Measurements from ENCODE around the gene PTPN5.
"Not testable (repeated sequence)": the region's sequence is repeated elsewhere in the genome, so short reads cannot be mapped to it uniquely, and the experiment has no call there.

The PTPN5 gene

DNA sequence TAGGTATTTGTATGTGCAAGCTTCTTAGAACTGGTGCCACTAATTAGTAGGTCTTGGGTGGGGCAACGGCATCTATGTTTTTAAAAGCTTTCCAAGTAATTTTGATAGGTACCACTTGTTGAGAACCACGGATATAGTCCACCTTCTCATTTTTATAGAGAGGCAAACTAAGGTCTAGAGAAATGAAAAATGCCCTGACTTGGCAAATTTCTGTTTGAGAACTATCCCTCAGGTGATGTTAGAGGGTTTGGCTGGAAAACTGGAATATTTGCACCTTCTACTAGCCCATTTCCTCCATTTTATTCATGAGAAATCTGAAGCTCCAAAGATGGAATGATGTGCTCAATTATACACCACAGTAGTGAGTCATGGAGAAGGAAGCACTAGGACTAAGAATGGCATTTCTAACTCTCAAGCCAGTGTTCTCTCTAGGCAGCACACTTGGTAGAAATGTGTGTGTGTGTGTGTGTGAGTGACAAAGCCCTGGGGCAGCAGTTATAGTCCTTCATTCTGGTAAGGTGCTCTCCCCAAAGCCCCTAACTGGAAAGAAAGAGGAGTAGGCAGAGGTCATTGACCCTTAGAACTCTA is 94.9 kb downstream of the PTPN5 start:
- Histone ChIP-seq H3K27ac (ENCODE audit: insufficient read depth, low read length, poor library complexity, severe bottlenecking) (no peak overlapping the region), H3K9me3 (ENCODE audit: control insufficient read depth, low read length) (no peaks in the 10 kb centered on the region), H3K4me3 (ENCODE audit: insufficient read depth, low read depth, low read length, poor library complexity, severe bottlenecking) (no peak overlapping the region), H3K36me3 (ENCODE audit: control insufficient read depth, insufficient read depth, low read length) (no peaks in the 10 kb centered on the region), H3K4me1 (ENCODE audit: control insufficient read depth, insufficient read depth, low read length, poor library complexity, severe bottlenecking) (peaks cover 8% of the 10 kb centered on the region), H3K27me3 (replicated peaks; ENCODE audit: control insufficient read depth, insufficient read depth, low read length, poor library complexity, severe bottlenecking) (no peaks in the 10 kb centered on the region)
- no peak for DNase-seq

- no peak for DNase-seq
- H3K9me3 ChIP-seq (ENCODE audit: control insufficient read depth, low read length): no peaks in the 10 kb centered on the region
Measured at GRCh38 chr11:18692941-18693760, 98.4 kb downstream of the PTPN5 start.

DNA sequence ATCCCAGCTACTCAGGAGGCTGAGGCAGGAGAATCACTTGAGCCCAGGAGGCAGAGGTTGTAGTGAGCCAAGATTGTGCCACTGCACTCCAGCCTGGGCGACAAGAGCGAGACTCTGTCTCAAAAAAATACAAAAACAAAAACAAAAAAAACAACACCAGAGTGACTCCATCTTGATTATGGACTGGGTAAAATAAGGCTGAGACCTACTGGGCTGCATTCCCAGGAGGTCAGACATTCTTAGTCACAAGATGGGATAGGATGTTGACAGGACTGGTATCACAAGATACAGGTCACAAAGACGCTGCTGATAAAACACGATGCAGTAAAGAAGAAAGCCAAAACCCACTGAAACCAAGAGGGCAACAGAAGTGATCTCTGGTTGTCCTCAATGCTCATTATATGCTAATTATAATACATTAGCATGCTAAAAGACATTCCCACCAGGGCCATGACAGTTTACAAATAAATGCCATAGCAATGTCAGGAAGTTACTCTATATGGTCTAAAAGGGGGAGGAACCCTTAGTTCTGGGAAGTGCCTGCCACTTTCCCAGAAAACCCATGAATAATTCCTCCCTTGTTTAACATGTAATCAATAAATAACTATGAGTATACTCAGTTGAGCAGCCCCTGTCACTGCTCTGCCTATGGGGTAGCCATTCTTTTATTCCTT is 100.0 kb downstream of the PTPN5 start:
- H3K4me1 ChIP-seq (ENCODE audit: control insufficient read depth, insufficient read depth, low read length, poor library complexity, severe bottlenecking); DNase-seq; H3K36me3 ChIP-seq (ENCODE audit: control insufficient read depth, insufficient read depth, low read length): not testable (repeated sequence)

More at GRCh38 chr11:18692941-18693760, 98.4 kb downstream of the PTPN5 start:
- no peaks in the 10 kb centered on the region for H3K36me3 ChIP-seq (ENCODE audit: control insufficient read depth, insufficient read depth, low read length)
- no peak overlapping the region for H3K27ac ChIP-seq (ENCODE audit: insufficient read depth, low read length, poor library complexity, severe bottlenecking)
- no peak overlapping the region for H3K4me3 ChIP-seq (ENCODE audit: insufficient read depth, low read depth, low read length, poor library complexity, severe bottlenecking)
- no peaks in the 10 kb centered on the region for H3K27me3 ChIP-seq (replicated peaks; ENCODE audit: control insufficient read depth, insufficient read depth, low read length, poor library complexity, severe bottlenecking)
- H3K4me1 ChIP-seq (ENCODE audit: control insufficient read depth, insufficient read depth, low read length, poor library complexity, severe bottlenecking): no peaks in the 10 kb centered on the region

GRCh38 chr11:18684267-18684666 is 107.3 kb downstream of the PTPN5 start:
- H3K9me3 ChIP-seq (ENCODE audit: control insufficient read depth, low read length): no peaks in the 10 kb centered on the region
- H3K27me3 ChIP-seq (replicated peaks; ENCODE audit: control insufficient read depth, insufficient read depth, low read length, poor library complexity, severe bottlenecking): no peaks in the 10 kb centered on the region
- H3K27ac ChIP-seq (ENCODE audit: insufficient read depth, low read length, poor library complexity, severe bottlenecking): no peak overlapping the region
- no peak for DNase-seq
- no peaks in the 10 kb centered on the region for H3K4me1 ChIP-seq (ENCODE audit: control insufficient read depth, insufficient read depth, low read length, poor library complexity, severe bottlenecking)
- H3K4me3 ChIP-seq (ENCODE audit: insufficient read depth, low read depth, low read length, poor library complexity, severe bottlenecking): no peak overlapping the region
- no peaks in the 10 kb centered on the region for H3K36me3 ChIP-seq (ENCODE audit: control insufficient read depth, insufficient read depth, low read length)

More for the DNA sequence above, 100.0 kb downstream of the PTPN5 start:
- H3K4me3 ChIP-seq (ENCODE audit: insufficient read depth, low read depth, low read length, poor library complexity, severe bottlenecking); H3K27ac ChIP-seq (ENCODE audit: insufficient read depth, low read length, poor library complexity, severe bottlenecking); H3K27me3 ChIP-seq (replicated peaks; ENCODE audit: control insufficient read depth, insufficient read depth, low read length, poor library complexity, severe bottlenecking); H3K9me3 ChIP-seq (ENCODE audit: control insufficient read depth, low read length): not testable (repeated sequence)

DNA sequence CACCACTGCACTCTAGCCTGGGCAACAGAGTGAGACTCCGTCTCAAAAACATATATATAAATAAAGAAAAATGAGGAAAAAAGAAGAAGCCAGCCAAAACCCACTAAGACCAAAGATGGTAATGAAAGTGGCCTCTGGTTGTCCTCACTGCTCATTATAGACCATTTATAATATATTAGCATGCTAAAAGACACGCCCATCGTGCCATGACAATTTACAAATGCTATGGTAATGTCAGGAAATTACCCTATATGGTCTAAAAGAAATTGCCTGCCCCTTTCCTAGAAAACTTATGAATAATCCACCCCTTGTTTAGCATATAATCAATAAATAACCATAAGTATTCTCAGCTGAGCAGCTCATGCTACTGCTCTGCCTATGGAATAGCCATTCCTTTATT is 109.1 kb downstream of the PTPN5 start:
- H3K4me1 ChIP-seq (ENCODE audit: control insufficient read depth, insufficient read depth, low read length, poor library complexity, severe bottlenecking): no peaks in the 10 kb centered on the region
- no peak overlapping the region for H3K4me3 ChIP-seq (ENCODE audit: insufficient read depth, low read depth, low read length, poor library complexity, severe bottlenecking)
- H3K27me3 ChIP-seq (replicated peaks; ENCODE audit: control insufficient read depth, insufficient read depth, low read length, poor library complexity, severe bottlenecking): no peaks in the 10 kb centered on the region
- H3K36me3 ChIP-seq (ENCODE audit: control insufficient read depth, insufficient read depth, low read length): no peaks in the 10 kb centered on the region
- DNase-seq: no peak
- no peaks in the 10 kb centered on the region for H3K9me3 ChIP-seq (ENCODE audit: control insufficient read depth, low read length)
- H3K27ac ChIP-seq (ENCODE audit: insufficient read depth, low read length, poor library complexity, severe bottlenecking): no peak overlapping the region

- not testable (repeated sequence) for DNase-seq; H3K27me3 ChIP-seq (replicated peaks; ENCODE audit: control insufficient read depth, insufficient read depth, low read length, poor library complexity, severe bottlenecking); H3K27ac ChIP-seq (ENCODE audit: insufficient read depth, low read length, poor library complexity, severe bottlenecking)
Measured at GRCh38 chr11:18681949-18682348, 109.6 kb downstream of the PTPN5 start.

More at GRCh38 chr11:18681949-18682348, 109.6 kb downstream of the PTPN5 start:
- not testable (repeated sequence) for H3K4me3 ChIP-seq (ENCODE audit: insufficient read depth, low read depth, low read length, poor library complexity, severe bottlenecking); H3K36me3 ChIP-seq (ENCODE audit: control insufficient read depth, insufficient read depth, low read length); H3K9me3 ChIP-seq (ENCODE audit: control insufficient read depth, low read length); H3K4me1 ChIP-seq (ENCODE audit: control insufficient read depth, insufficient read depth, low read length, poor library complexity, severe bottlenecking)

All from effector memory CD4-positive, alpha-beta T cell (primary cell).